ENCODE data around the gene NOL4L.

Gene NOL4L

GRCh38 chr20:32474967-32475811 is 109.9 kb downstream of the NOL4L start:
- DNase-seq (ENCODE audit: low read depth in 1 of 2, low spot score in 1 of 2): peak in 1 of 2 experiments; percentile 15
- TF ChIP-seq JUND (IDR thresholded peaks at IDR 0.05; ENCODE audit: low read depth): no peak
- in situ Hi-C loops (cut with HindIII; ENCODE audit: low pct_unique_long_range_greater_than_20kb, low sequenced_read_pairs): no loop called here

GRCh38 chr20:32474717-32474966 is 110.5 kb downstream of the NOL4L start:
- in situ Hi-C loops (cut with HindIII; ENCODE audit: low pct_unique_long_range_greater_than_20kb, low sequenced_read_pairs): no loop called here
- no peak for TF ChIP-seq JUND (IDR thresholded peaks at IDR 0.05; ENCODE audit: low read depth)

GRCh38 chr20:32474009-32474716 is 111.0 kb downstream of the NOL4L start:
- in situ Hi-C loops (cut with HindIII; ENCODE audit: low pct_unique_long_range_greater_than_20kb, low sequenced_read_pairs): no loop called here
- TF ChIP-seq JUND (IDR thresholded peaks at IDR 0.05; ENCODE audit: low read depth): no peak
- peak in 1 of 2 experiments; percentile 15 for DNase-seq (ENCODE audit: low read depth in 1 of 2, low spot score in 1 of 2)

More at GRCh38 chr20:32474717-32474966, 110.5 kb downstream of the NOL4L start:
- DNase-seq (ENCODE audit: low read depth in 1 of 2, low spot score in 1 of 2): no peak

- TF ChIP-seq JUND (IDR thresholded peaks at IDR 0.05; ENCODE audit: low read depth): no peak
- in situ Hi-C loops (cut with HindIII; ENCODE audit: low pct_unique_long_range_greater_than_20kb, low sequenced_read_pairs): no loop called here
- DNase-seq (ENCODE audit: low read depth in 1 of 2, low spot score in 1 of 2): peak in 1 of 2 experiments; percentile 13
These were observed 111.7 kb downstream of the NOL4L start for GRCh38 chr20:32473231-32474008.

GRCh38 chr20:32472581-32473207 is 112.4 kb downstream of the NOL4L start:
- TF ChIP-seq JUND (IDR thresholded peaks at IDR 0.05; ENCODE audit: low read depth): no peak
- DNase-seq (ENCODE audit: low read depth in 1 of 2, low spot score in 1 of 2): no peak
- in situ Hi-C loops (cut with HindIII; ENCODE audit: low pct_unique_long_range_greater_than_20kb, low sequenced_read_pairs): no loop called here

GRCh38 chr20:32470940-32471339 is 114.2 kb downstream of the NOL4L start:
- no peak for TF ChIP-seq JUND (IDR thresholded peaks at IDR 0.05; ENCODE audit: low read depth)
- in situ Hi-C loops (cut with HindIII; ENCODE audit: low pct_unique_long_range_greater_than_20kb, low sequenced_read_pairs): no loop called here
- DNase-seq (ENCODE audit: low read depth in 1 of 2, low spot score in 1 of 2): no peak

- DNase-seq (ENCODE audit: low read depth in 1 of 2, low spot score in 1 of 2): peak in 1 of 2 experiments; percentile 44
- no peak for TF ChIP-seq JUND (IDR thresholded peaks at IDR 0.05; ENCODE audit: low read depth)
- in situ Hi-C loops (cut with HindIII; ENCODE audit: low pct_unique_long_range_greater_than_20kb, low sequenced_read_pairs): no loop called here
These were observed 114.9 kb downstream of the NOL4L start for GRCh38 chr20:32470025-32470861.

GRCh38 chr20:32468860-32469259 is 116.3 kb downstream of the NOL4L start:
- TF ChIP-seq JUND (IDR thresholded peaks at IDR 0.05; ENCODE audit: low read depth): no peak
- in situ Hi-C loops (cut with HindIII; ENCODE audit: low pct_unique_long_range_greater_than_20kb, low sequenced_read_pairs): no loop called here
- DNase-seq (ENCODE audit: low read depth in 1 of 2, low spot score in 1 of 2): no peak

- DNase-seq (ENCODE audit: low read depth in 1 of 2, low spot score in 1 of 2): no peak
- TF ChIP-seq JUND (IDR thresholded peaks at IDR 0.05; ENCODE audit: low read depth): no peak
- in situ Hi-C loops (cut with HindIII; ENCODE audit: low pct_unique_long_range_greater_than_20kb, low sequenced_read_pairs): no loop called here
These were observed 116.9 kb downstream of the NOL4L start for GRCh38 chr20:32468313-32468640.

- in situ Hi-C loops (cut with HindIII; ENCODE audit: low pct_unique_long_range_greater_than_20kb, low sequenced_read_pairs): no loop called here
- no peak for DNase-seq (ENCODE audit: low read depth in 1 of 2, low spot score in 1 of 2)
- no peak for TF ChIP-seq JUND (IDR thresholded peaks at IDR 0.05; ENCODE audit: low read depth)
These were observed 117.4 kb downstream of the NOL4L start for GRCh38 chr20:32467506-32468312.

All from T47D (cell line).